Esophagus muscularis mucosa (tissue), 4 donors: ENCODE results near the gene KLF6. TPM values are rescaled to one million over a fixed set of nuclear protein-coding genes. Genes with fewer than 3 reads are reported as not detected.

Experiments used
- DNase-seq: peaks from one replicate; pipeline ENCODE4 v3.0.0-alpha.2; 2017; ENCODE audit errors: extremely low spot score
- H3K27ac ChIP-seq, 4 donors: fragments of 200-600 bp; sonication (generic); replicated peaks in 1 of 4; 1 replicate in 3 of 4; 2 replicates in 1 of 4; pipeline ENCODE4 v1.5.1; 2016 to 2019; ENCODE audit warnings: mild to moderate bottlenecking in 1 of 4
- H3K27me3 ChIP-seq, 4 donors: fragments of 200-600 bp; sonication (generic); one replicate each; pipeline versions ENCODE4 v1.5.1 to v1.6.0; 2016 to 2019
- H3K36me3 ChIP-seq, 4 donors: fragments of 200-600 bp; sonication (generic); one replicate each; pipeline ENCODE4 v1.5.1; 2016 to 2019
- H3K4me1 ChIP-seq, 4 donors: fragments of 200-600 bp; sonication (generic); one replicate each; pipeline ENCODE4 v1.5.1; 2016 to 2019
- H3K4me3 ChIP-seq, 4 donors: fragments of 200-600 bp; sonication (generic); 1 replicate in 2 of 4; 2 replicates in 2 of 4; pipeline ENCODE4 v1.5.1; 2016 to 2019; ENCODE audit warnings: mild to moderate bottlenecking in 4 of 4, moderate library complexity in 1 of 4
- H3K9me3 ChIP-seq, 4 donors: fragments of 200-600 bp; sonication (generic); 1 replicate in 3 of 4; 2 replicates in 1 of 4; pipeline ENCODE4 v1.5.1; 2016 to 2019
- EP300 ChIP-seq: sonication (generic); formaldehyde crosslinking; IDR thresholded peaks from one replicate; pipeline ENCODE4 v1.6.1; 2017; ENCODE audit warnings: antibody characterized with exemption
- POLR2A ChIP-seq: fragments of 450-650 bp; IDR thresholded peaks from one replicate; pipeline ENCODE4 v1.6.1; 2017; ENCODE audit warnings: antibody characterized with exemption, moderate library complexity, mild to moderate bottlenecking, low read depth
- POLR2AphosphoS5 ChIP-seq, 2 donors: sonication (generic); formaldehyde crosslinking; IDR thresholded peaks; one replicate each; pipeline ENCODE4 v1.6.1; 2017; ENCODE audit warnings: antibody characterized with exemption in 2 of 2
- WGBS: methylation state at CpG from one replicate; pipeline ENCODE4 v1.1.5; 2018; 5-methylcytosine and 5-hydroxymethylcytosine counted together
- intact Hi-C: fragments of 100-400 bp; cut with DNase I; formaldehyde crosslinking; loops from one replicate; pipeline ENCODE4 v1.15.1; 2023
- total RNA-seq, 4 donors: library from RNA; depleted of rRNA; stranded (reverse); fragments of >200 nt; gene quantifications; one replicate each; pipeline versions ENCODE4 v1.1.0 to v1.2.1, GENCODE V29; 2016
- TF ChIP-seq, protein P1 (sequence below), 3 experiments: fragments of 200-600 bp in 2 of 3; fragments of 450-650 bp in 1 of 3; sonication (generic) in 2 of 3; IDR thresholded peaks; one replicate each; pipeline ENCODE4 v1.5.1; 2017 to 2019; ENCODE audit warnings: antibody characterized with exemption in 3 of 3, mild to moderate bottlenecking in 2 of 3, moderate library complexity in 1 of 3

Gene KLF6
- total RNA-seq, 4 donors from 2014 or later: 114 to 145 (median 123) TPM

GRCh38 chr10:3805791-3806461, 20.9 kb upstream of the KLF6 start:
- DNase-seq: peak; percentile 91
- peaks cover 55 to 70% (median 62%) of the 10 kb centered on the region in 4 donors for H3K4me1 ChIP-seq

GRCh38 chr10:3805201-3805790, 20.3 kb upstream of the KLF6 start:
- 55% methylated on average over 7 of the region's 7 CpGs for WGBS

More at GRCh38 chr10:3805791-3806461, 20.9 kb upstream of the KLF6 start:
- WGBS: 61% methylated on average over 10 of the region's 10 CpGs
- intact Hi-C loops: no loop called here
- H3K27ac ChIP-seq: peak overlapping the region; percentile 78 to 83 (median 80)
- TF ChIP-seq POLR2AphosphoS5 (IDR thresholded peaks at IDR 0.05): peak; percentile 49 to 67
- TF ChIP-seq, protein P1, sequence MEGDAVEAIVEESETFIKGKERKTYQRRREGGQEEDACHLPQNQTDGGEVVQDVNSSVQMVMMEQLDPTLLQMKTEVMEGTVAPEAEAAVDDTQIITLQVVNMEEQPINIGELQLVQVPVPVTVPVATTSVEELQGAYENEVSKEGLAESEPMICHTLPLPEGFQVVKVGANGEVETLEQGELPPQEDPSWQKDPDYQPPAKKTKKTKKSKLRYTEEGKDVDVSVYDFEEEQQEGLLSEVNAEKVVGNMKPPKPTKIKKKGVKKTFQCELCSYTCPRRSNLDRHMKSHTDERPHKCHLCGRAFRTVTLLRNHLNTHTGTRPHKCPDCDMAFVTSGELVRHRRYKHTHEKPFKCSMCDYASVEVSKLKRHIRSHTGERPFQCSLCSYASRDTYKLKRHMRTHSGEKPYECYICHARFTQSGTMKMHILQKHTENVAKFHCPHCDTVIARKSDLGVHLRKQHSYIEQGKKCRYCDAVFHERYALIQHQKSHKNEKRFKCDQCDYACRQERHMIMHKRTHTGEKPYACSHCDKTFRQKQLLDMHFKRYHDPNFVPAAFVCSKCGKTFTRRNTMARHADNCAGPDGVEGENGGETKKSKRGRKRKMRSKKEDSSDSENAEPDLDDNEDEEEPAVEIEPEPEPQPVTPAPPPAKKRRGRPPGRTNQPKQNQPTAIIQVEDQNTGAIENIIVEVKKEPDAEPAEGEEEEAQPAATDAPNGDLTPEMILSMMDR (IDR thresholded peaks at IDR 0.05): no peak
- no peaks in the 10 kb centered on the region for H3K27me3 ChIP-seq
- H3K36me3 ChIP-seq: no peaks in the 10 kb centered on the region
- no peaks in the 10 kb centered on the region for H3K9me3 ChIP-seq
- peak overlapping the region in 2 of 4 donors; percentile 5 to 22 for H3K4me3 ChIP-seq

GRCh38 chr10:3803927-3804741, 19.1 kb upstream of the KLF6 start:
- no peaks in the 10 kb centered on the region for H3K36me3 ChIP-seq
- DNase-seq: peak; percentile 86
- no peak overlapping the region for H3K4me3 ChIP-seq
- H3K27ac ChIP-seq: peak overlapping the region; percentile 56 to 83 (median 79)
- WGBS: 76% methylated on average over 13 of the region's 13 CpGs
- intact Hi-C loops: no loop called here
- peaks cover 39 to 52% (median 47%) of the 10 kb centered on the region in 4 donors for H3K4me1 ChIP-seq
- TF ChIP-seq POLR2A (no peak), POLR2AphosphoS5 (IDR thresholded peaks at IDR 0.05) (no peak), EP300 (no peak)
- TF ChIP-seq, protein P1 (IDR thresholded peaks at IDR 0.05): no peak
- no peaks in the 10 kb centered on the region for H3K9me3 ChIP-seq
- no peaks in the 10 kb centered on the region for H3K27me3 ChIP-seq

More at GRCh38 chr10:3805201-3805790, 20.3 kb upstream of the KLF6 start:
- DNase-seq: peak; percentile 72
- TF ChIP-seq POLR2A (no peak), POLR2AphosphoS5 (IDR thresholded peaks at IDR 0.05) (no peak), EP300 (no peak)
- TF ChIP-seq, protein P1 (IDR thresholded peaks at IDR 0.05): no peak
- H3K4me1 ChIP-seq: peaks cover 49 to 64% (median 56%) of the 10 kb centered on the region in 4 donors
- peak overlapping the region; percentile 78 to 83 (median 80) for H3K27ac ChIP-seq
- H3K27me3 ChIP-seq: no peaks in the 10 kb centered on the region
- intact Hi-C loops: no loop called here
- no peaks in the 10 kb centered on the region for H3K36me3 ChIP-seq
- no peaks in the 10 kb centered on the region for H3K9me3 ChIP-seq
- peak overlapping the region in 2 of 4 donors; percentile 5 to 22 for H3K4me3 ChIP-seq

DNA sequence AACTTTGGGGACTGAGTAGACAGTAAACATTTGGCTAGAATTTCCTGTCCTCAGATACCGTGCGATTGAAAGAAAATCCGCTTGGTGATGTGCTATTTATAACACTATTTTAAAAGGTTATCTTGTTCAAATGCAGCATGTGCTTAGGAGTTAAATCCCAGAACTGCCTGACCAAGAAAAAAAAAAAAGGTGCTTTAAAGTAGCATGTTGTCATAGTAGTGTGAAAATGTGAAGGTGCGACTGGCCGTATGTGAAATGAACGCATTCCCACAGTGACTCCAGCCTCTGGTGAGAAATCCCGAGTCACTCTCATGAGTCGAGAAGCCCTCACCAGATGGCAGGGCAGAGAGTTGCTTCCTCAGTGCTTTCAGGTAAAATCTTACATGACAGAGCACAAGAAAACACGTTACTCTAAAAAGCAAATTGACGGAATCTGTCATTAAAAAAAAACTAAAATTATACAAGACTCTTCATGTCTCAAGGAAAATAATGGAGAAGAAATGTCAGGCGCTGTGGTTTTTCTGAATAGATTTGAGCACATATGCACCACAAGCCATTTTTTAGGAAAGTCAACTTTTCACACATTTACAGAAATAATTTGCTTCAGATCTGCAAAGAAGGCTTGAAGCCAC, 18.4 kb upstream of the KLF6 start:
- peak; percentile 53 for DNase-seq
- no peaks in the 10 kb centered on the region for H3K27me3 ChIP-seq
- peak overlapping the region in 3 of 4 donors; percentile 4 to 83 (median 5) for H3K27ac ChIP-seq
- no peak for TF ChIP-seq POLR2A
- H3K4me3 ChIP-seq: no peak overlapping the region
- intact Hi-C loops: no loop called here
- no peaks in the 10 kb centered on the region for H3K36me3 ChIP-seq
- H3K9me3 ChIP-seq: no peaks in the 10 kb centered on the region
- peaks cover 31 to 45% (median 41%) of the 10 kb centered on the region in 4 donors for H3K4me1 ChIP-seq
- 78% methylated on average over 11 of the region's 11 CpGs for WGBS
